Endothelial cell of umbilical vein (primary cell): ENCODE data around the gene GLB1L2.

Experiments used
- EZH2 ChIP-seq: IDR thresholded peaks from 2 replicates; pipeline ENCODE4 v1.6.1; 2012; ENCODE audit warnings: borderline replicate concordance, low read depth, mild to moderate bottlenecking, moderate library complexity, low read length, inconsistent platforms; ENCODE audit not compliant: severe bottlenecking
- FOS ChIP-seq: IDR thresholded peaks from 2 replicates; pipeline ENCODE4 v1.6.1; 2011; ENCODE audit warnings: mild to moderate bottlenecking, low read length, moderate library complexity, borderline replicate concordance; ENCODE audit not compliant: insufficient read depth
- GATA2 ChIP-seq: IDR thresholded peaks from 2 replicates; pipeline ENCODE4 v1.7.0; 2011; ENCODE audit warnings: low read depth, mild to moderate bottlenecking, moderate library complexity, mixed read lengths, low read length; ENCODE audit not compliant: insufficient read length, insufficient read depth
- JUN ChIP-seq: IDR thresholded peaks from 2 replicates; pipeline ENCODE4 v1.6.1; 2011; ENCODE audit warnings: borderline replicate concordance, low read depth; ENCODE audit not compliant: insufficient read length, insufficient read depth
- MAX ChIP-seq: IDR thresholded peaks from 2 replicates; pipeline ENCODE4 v1.6.1; 2011; ENCODE audit not compliant: insufficient read depth, insufficient read length
- MYC ChIP-seq: IDR thresholded peaks from one replicate; pipeline ENCODE4 v1.6.1; 2011; ENCODE audit warnings: mild to moderate bottlenecking, low read depth, low read length
- POLR2A ChIP-seq: IDR thresholded peaks from 2 replicates; pipeline ENCODE4 v1.6.1; 2012; ENCODE audit warnings: low read depth, mild to moderate bottlenecking, control low read depth, low read length
- POLR2AphosphoS5 ChIP-seq: IDR thresholded peaks from 2 replicates; pipeline ENCODE4 v1.6.1; 2012; ENCODE audit warnings: low read depth, mild to moderate bottlenecking, control low read depth, low read length, moderate library complexity; ENCODE audit not compliant: insufficient read depth
- TF ChIP-seq, protein P1 (sequence below), 2 donors: IDR thresholded peaks; 1 replicate in 1 of 2; 2 replicates in 1 of 2; pipeline ENCODE4 v1.5.1; 2011; ENCODE audit warnings: low read length in 2 of 2, mild to moderate bottlenecking in 2 of 2, moderate library complexity in 2 of 2, control low read depth in 1 of 2, inconsistent platforms in 1 of 2, low read depth in 1 of 2; ENCODE audit not compliant: insufficient read depth in 1 of 2; ENCODE audit errors: extremely low read depth in 1 of 2

DNA sequence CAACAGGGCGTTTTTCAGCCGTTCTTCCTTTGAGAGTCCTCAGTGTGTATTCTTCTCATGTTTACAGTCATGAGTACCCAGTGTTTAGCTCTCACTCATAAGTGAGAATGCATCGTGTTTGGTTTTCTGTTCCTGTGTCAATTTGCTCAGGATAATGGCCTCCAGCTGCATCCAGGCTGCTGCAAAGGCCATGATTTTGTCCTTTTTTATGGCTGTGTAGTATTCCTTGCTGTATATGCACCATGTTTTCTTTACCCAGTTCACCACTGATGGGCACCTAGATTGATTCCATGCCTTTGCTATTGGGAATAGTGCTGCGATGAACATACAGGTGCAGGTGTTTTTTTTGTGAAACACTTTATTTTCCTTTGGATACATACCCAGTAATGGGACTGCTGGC lies 56.8 kb downstream of the GLB1L2 start:
- no peak for TF ChIP-seq EZH2
- TF ChIP-seq POLR2A, result no peak
- TF ChIP-seq JUN, result no peak
- no peak for TF ChIP-seq MYC
- TF ChIP-seq, protein P1, sequence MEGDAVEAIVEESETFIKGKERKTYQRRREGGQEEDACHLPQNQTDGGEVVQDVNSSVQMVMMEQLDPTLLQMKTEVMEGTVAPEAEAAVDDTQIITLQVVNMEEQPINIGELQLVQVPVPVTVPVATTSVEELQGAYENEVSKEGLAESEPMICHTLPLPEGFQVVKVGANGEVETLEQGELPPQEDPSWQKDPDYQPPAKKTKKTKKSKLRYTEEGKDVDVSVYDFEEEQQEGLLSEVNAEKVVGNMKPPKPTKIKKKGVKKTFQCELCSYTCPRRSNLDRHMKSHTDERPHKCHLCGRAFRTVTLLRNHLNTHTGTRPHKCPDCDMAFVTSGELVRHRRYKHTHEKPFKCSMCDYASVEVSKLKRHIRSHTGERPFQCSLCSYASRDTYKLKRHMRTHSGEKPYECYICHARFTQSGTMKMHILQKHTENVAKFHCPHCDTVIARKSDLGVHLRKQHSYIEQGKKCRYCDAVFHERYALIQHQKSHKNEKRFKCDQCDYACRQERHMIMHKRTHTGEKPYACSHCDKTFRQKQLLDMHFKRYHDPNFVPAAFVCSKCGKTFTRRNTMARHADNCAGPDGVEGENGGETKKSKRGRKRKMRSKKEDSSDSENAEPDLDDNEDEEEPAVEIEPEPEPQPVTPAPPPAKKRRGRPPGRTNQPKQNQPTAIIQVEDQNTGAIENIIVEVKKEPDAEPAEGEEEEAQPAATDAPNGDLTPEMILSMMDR (IDR thresholded peaks at IDR 0.05; ENCODE audit: extremely low read depth in 1 of 2, insufficient read depth in 1 of 2, low read depth in 1 of 2, low read length in 2 of 2), result no peak
- TF ChIP-seq POLR2AphosphoS5, result no peak
- no peak for TF ChIP-seq FOS
- no peak for TF ChIP-seq MAX
- no peak for TF ChIP-seq GATA2
